ENCODE data around the gene ANKHD1.
"Not testable (repeated sequence)": the region's sequence is repeated elsewhere in the genome, so short reads cannot be mapped to it uniquely, and the experiment has no call there.

ANKHD1 gene

DNA sequence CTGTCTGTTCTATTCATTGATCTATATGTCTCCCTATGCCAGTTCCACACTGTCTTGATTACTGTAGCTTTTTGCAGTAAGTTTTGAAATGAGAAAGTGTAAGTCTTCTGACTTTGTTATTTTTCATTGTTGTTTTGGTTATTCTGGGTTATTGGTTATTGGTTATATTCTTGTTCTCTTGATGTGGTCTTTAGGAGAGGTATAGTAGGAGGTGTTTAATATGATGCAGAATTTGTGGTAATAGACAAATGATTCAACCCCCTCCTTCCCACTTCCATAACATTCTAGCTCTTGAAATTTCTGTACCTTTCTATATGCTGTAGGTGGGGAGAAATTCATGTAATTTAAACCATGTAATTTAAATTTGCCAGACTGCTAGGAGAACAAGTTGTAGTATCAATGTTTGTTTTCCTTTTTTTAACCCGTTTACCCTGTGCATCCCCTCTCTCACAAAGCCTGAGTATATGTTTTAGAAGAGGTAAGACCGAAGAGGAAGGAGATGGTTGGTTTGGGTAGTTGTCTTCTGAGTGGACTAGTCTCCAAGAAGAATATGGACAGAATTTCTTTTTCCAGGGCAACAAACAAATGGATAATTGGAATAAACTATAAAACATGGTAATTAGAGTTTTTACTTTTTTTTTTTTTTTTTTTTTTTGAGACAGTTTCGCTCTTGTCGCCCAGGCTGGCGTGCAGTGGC lies 19.2 kb downstream of the ANKHD1 start:
- DNase-seq (ENCODE audit: low spot score), result no peak

DNA sequence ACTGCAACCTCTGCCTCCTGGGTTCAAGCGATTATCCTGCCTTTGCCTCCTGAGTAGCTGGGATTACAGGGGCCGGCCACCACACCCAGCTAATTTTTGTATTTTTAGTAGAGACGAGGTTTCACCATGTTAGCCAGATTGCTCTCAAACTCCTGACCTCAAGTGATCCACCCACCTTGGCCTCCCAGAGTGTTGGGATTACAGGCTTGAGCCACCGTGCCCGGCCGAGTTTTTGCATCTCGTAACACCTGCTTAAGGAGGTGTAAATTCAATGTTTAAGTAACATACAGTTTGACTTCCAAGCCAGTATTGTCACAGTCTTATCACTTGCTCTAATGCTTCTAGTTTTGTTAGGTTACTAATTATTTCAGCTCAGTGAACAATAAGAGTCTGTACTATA lies 19.7 kb downstream of the ANKHD1 start:
- not testable (repeated sequence) for DNase-seq (ENCODE audit: low spot score)

DNA sequence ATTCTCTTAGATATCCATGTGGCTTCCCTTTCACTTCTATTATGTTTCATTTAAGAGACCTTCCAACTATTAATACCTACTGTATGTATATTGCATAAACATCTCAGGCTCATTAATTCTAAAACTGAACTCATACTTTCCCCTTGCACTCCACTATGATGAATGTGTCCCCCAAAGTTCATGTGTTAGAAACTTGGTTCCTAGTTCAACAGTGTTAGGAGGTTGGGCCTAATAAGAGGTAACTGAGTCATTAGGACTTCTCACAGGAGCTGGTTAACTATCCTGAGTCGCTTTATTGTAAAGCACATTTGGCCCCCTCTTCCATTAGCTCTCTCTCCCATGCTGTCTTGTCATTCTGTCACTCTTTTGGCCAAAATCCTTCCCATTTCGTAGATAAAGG lies 22.0 kb downstream of the ANKHD1 start:
- no peak for DNase-seq (ENCODE audit: low spot score)

DNA sequence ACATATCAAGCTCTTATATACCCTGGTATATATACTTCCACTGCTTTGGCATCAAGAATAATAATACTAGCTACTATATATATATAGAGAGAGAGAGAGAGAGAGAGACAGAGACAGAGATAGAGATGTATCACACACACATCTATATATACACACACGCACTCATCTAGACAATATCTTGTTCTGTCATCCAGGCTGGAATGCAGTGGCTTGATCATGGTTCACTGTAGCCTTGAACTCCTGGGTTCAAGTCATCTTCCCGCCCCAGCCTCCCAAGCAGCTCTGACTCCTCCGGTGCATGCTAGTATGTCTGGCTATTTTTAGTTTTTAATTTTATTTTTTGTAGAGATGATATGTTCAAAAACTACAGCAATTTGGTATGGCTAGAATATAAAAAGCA lies 22.5 kb downstream of the ANKHD1 start:
- no peak for DNase-seq (ENCODE audit: low spot score)

DNA sequence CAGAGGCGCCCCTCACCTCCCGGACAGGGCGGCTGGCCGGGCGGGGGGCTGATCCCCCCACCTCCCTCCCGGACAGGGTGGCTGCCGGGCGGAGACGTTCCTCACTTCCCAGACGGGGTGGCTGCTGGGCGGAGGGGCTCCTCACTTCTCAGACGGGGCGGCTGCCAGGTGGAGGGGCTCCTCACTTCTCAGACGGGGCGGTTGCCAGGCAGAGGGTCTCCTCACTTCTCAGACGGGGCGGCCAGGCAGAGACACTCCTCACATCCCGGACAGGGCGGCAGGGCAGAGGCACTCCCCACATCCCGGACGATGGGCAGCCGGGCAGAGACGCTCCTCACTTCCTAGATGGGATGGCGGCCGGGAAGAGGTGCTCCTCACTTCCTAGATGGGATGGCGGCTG lies 26.1 kb downstream of the ANKHD1 start:
- DNase-seq (ENCODE audit: low spot score), result not testable (repeated sequence)

DNA sequence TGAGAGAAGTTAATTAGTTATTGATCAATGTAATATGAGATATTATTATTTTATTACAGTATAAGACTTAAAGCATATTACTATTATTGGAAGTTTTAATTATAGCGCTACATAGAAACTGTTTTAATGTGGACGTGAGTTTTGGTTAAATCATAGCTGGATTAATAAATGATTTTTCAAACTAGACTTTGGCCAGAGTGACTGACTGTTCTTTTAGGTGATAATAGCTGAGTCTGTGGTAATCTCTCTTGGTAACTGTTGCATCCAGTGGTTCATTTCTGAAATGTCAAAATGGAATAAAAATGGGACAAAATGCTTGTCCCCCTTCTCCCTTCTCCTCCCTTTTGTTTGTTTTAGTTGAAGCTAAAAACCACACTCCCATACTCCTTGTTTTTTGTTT lies 28.1 kb downstream of the ANKHD1 start:
- DNase-seq (ENCODE audit: low spot score), result no peak

DNA sequence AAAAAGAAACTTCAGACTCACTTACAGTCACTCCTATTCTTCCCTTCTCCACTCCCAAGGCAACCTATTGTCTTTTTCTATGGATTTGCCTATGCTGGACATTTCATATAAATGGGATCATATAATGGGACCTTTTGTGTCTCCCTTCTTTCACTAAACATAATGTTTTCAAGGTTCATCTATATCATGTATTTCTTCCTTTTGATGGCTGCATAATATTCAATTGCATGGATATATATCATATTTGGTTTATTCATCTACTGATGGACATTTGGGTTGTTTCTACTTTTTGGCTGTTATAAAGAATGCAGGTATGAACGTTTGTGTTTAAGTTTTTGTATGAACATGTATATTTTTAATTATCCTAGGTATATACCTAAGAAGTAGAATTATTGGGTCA lies 30.6 kb downstream of the ANKHD1 start:
- no peak for DNase-seq (ENCODE audit: low spot score)

DNA sequence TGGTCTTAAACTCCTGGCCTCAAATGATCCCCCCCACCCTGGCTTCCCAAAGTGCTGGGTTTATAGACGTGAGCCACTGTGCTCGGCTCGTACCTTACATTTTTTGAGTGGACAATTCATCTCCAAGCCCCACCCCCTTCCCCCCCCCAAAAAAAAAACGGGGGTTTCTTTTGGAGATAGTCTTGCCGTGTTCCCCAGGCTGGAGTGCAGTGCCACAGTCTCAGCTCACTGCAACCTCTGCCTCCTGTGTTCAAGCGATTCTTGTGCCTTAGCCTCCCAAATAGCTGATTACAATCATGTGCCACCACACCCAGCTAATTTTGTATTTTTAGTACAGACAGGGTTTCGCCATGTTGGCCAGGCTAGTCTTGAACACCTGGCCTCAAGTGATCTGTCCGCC lies 31.3 kb downstream of the ANKHD1 start:
- no peak for DNase-seq (ENCODE audit: low spot score)

DNA sequence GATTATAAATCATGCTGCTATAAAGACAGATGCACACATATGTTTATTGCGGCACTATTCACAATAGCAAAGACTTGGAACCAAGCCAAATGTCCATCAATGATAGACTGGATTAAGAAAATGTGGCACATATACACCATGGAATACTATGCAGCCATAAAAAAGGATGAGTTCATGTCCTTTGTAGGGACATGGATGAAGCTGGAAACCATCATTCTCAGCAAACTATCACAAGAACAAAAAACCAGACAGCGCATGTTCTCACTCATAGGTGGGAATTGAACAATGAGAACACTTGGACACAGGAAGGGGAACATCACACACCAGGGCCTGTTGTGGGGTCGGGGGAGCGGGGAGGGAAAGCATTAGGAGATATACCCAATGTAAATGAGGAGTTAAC lies 55.7 kb downstream of the ANKHD1 start:
- DNase-seq (ENCODE audit: low spot score), result not testable (repeated sequence)

DNA sequence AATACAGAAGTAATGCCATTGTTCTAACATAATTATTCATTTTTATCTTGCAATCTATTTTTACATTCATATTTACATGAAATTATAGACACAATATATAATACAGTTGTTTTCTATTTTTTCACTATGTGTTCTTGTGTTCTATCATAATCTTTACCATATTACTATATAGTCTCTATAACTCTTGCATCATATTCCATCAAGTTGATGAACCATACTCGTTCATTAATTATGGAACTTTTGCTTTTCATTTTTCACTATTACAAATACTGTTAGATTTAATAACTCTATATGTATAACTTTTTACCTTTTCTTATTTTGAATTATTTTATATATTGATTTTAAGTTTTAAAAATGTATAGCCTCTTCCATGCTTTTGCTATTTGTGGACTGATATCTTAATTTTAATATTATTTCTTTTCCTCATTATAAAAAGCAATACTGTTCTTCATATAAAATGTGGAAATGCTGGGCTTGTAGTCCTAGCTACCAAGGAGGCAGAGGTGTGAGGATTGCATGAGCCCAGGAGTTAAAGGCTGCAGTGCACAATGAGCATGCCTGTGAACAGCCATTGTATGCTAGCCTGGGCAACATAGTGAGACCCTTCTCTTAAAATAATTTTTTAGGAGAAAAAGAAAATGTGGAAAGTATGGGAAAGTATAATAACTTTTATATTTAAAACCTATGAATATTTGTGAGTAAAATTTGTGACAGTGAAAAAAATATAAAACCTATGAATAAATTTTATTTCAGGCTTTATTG lies 65.5 kb downstream of the ANKHD1 start:
- no peak for DNase-seq (ENCODE audit: low spot score)

DNA sequence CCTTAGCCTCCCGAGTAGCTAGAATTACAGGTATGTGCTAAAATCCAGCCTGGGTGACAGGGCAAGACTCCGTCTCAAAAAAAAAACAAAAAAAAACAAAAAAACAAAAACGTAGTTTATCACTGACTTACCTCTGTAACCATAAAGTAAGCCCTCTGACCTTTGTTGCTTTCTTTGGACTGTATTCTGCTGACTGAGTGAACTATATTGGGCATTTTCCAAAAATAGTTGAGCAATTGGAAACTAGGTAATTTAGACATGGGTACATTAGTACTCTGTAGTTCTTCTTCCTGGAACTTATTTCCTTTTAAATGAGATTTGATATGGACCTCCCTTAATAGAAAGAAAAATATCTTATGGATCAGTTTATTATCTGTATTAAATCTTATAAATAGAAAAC lies 66.6 kb downstream of the ANKHD1 start:
- DNase-seq (ENCODE audit: low spot score), result no peak

DNA sequence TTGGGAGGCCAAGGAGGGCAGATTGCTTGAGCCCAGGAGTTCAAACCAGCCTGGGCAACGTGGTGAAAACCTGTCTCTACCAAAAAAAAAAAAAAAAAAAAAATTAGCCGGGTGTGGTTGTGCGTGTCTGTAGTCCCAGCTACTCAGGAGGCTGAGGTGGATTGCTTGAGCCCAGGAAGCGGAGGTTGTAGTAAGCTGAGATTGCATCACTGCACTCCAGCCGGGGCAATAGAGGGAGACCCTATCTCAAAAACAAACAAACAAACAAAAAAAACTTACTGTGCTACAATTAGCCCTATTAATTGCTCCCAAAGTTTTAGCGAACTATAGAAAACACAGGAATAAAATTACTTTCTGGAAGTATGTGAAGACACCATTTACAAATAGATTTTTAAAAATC lies 67.6 kb downstream of the ANKHD1 start:
- no peak for DNase-seq (ENCODE audit: low spot score)

DNA sequence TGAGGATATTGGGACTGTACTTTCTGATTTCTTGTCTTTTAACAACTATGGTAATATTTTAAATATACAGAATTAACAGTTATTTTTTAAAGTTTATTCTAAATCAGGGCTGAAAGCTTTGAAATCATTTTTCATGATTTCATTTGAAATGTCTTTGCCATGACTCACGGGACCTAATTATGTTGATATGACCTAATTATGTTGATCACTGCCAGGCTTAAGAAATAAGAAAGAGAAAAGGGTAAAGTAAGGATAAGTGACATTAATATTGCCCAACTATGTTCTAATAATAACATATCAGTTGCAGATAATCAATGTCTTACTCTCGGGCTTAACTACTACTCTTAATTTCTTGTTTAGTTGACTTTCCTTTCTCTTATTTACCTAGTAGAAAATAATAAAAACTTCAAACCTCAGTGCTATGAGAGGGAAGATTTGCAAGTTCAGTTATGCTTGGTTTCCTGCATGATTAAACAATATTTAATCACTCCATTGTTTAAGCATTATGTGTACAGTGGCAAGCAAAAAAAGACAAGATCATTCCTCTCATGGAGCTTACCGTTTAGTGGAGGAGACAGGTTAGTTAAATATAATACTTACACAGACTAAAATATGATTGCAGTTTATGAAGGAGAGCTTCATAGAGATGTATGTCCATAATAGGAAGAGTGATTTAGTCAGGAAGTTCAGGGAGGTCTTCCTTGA lies 78.8 kb downstream of the ANKHD1 start:
- DNase-seq (ENCODE audit: low spot score), result no peak

DNA sequence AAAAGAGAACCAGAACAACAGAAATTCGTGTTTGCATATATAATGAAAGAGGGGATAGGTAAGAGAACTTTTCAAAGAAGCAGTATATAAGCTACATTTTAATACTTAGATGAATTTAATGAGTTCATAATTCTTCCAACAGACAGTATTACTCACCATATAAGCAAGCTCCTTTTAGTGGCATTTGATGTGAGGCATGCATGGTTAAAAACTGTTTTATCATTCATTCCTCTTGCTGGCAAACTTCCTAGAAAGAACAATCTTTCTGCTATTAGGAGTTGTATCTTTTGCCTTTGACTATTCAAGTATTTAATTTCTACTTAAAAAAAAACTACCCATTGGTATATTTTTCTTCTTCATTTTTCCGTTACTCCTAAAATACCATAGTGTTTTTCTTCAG lies 80.1 kb downstream of the ANKHD1 start:
- DNase-seq (ENCODE audit: low spot score), result peak; percentile 21

DNA sequence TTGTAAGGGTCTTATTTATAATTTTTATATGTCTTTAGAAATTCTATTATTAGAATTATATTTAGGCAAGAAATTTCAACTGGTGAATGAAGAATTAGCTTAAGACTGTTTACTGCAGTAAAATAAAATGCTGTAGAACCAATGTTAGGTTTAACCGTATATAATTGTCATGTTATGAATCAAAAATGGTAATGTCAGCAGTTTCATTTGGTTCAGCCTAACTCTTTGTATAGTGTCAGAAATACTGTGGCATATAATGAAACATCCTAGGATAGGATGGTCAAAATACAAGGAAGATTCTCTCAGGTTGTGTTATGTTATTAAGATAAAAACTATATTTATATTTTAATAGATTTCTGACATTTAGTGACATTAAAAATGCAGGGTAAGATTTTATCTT lies 81.4 kb downstream of the ANKHD1 start:
- no peak for DNase-seq (ENCODE audit: low spot score)

DNA sequence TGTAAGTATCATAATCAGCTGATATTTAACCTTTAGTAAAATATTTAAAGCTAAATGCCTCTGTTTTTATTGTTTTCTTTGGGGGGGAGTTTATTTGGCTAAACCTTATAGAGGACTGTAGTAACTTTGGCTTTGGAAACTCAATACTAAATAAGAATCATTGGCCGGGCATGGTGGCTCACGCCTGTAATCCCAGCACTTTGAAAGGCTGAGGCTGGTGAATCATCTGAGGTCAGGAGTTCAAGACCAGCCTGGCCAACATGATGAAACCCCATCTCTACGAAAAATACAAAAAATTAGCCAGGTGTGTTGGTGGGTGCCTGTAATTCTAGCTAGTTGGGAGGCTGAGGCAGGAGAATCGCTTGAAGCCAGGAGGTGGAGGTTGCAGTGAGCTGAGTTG lies 86.5 kb downstream of the ANKHD1 start:
- DNase-seq (ENCODE audit: low spot score), result not testable (repeated sequence)

DNA sequence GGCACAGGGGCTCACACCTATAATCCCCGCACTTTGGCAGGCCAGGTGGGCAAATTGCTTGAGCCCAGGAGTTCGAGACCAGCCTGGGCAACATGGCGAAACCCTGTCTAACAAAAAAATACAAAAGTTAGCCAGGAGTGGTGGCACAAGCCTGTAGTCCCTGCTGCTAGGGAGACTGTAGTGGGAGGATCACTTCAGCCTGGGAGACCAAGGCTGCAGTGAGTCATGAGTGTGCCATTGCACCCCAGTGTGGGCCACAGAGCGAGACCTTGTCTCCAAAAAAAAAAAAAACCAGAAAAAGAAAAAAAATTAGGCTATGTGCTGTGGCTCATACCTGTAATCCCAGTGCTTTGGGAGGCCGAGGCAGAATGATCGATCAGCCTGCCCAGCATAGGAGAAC lies 87.3 kb downstream of the ANKHD1 start:
- no peak for DNase-seq (ENCODE audit: low spot score)

DNA sequence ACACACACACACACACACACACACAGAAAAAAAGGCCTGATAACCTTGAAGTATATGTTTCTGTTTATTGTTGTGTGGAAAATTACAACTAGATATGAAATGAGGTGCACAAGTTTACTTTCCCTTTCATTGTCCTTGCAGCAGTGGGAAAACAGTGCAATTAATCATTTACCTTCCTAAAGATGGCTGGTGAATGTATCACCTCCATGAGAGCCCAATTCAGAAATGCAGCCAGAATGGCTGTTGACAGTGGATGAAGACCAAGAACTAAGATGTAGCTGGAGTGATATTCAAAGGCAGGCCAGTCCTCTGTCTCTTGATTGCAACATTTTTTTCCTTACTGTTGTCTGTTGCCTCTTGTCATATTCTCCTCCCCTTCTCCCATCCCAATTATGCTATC lies 96.3 kb downstream of the ANKHD1 start:
- DNase-seq (ENCODE audit: low spot score), result no peak

DNA sequence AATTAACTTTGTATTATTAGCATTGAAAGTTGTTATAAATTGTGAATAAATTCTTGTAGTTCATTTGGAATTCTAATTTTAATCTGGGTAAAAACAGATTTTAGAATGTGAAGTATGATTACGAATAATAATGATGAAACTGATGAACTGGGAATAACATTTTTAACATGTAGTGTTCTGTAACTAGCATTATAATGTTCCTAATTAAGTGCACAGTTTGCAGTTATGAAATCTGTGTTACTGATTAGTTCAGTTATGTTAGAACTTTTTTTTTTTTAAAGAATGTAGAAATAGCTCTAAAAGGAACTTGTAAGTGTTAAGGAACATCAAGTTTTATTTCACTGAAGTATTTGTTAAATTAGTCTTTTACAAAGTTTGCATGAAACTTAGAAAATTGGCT lies 97.0 kb downstream of the ANKHD1 start:
- no peak for DNase-seq (ENCODE audit: low spot score)

DNA sequence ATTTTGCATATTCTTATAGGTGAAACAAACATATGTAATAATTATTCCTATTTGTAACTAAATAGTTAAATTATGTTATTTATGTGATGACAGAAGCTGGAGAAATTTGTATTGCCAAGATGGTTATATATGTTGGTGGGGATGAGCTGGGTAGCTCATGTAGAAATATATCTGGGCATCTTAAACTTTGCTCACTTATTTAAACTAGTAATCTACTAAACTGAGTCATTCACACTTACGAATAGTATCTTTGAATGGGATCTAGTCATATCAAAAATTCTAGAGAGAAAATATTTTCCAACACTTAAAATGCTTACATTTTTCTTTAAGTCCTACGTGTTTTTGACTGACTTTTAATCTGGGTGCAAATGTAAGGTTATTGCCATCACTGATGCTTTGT lies 101.2 kb downstream of the ANKHD1 start:
- DNase-seq (ENCODE audit: low spot score), result no peak

DNA sequence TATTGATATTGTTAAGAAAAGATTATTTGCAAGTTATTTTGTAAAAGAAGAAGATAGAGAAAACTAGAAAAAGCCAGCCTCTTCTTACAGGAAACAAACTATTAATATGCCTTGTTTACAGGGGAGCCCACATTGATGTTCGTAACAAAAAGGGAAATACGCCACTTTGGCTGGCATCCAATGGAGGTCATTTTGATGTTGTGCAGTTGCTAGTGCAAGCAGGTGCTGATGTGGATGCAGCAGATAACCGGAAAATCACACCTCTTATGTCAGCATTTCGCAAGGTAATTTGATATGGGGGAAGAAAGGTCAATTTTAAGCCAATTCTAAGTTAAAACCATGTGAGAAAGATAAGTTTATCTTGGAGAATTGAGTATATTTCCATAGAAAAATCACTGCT lies 108.3 kb downstream of the ANKHD1 start:
- no peak for DNase-seq (ENCODE audit: low spot score)

DNA sequence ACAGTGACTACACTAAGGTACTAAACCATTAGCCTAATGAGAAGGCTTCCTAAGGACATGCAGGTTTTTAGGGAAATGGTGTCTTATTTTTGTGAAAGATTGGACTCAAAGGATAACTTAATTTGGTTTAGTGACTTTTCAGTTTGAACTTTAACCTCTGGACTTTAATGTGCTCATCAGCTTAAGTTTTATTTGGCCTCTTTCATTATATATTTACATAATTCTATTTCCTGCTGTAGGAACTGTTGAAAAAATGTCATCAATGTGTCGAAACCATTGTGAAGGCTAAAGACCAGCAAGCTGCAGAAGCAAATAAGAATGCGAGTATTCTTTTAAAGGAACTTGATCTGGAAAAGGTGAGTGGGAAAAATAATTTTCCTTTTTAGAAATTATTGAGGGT lies 111.5 kb downstream of the ANKHD1 start:
- DNase-seq (ENCODE audit: low spot score), result no peak

DNA sequence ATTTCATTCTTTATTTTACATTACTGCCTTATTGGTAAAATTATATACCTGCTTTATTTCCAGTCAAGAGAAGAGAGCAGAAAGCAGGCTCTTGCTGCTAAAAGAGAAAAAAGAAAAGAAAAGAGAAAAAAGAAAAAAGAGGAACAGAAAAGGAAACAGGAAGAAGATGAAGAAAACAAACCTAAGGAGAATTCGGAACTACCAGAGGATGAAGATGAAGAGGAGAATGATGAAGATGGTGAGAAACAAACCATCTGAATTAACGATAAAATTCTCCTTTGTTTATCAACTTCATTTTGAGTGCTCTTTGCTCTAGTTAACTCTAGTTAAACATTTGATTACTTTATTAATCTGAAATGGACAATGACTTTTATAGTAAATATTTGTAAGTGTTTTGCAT lies 122.4 kb downstream of the ANKHD1 start:
- no peak for DNase-seq (ENCODE audit: low spot score)

Measured in AG08396 (cell line).